ENCODE data around the gene DQX1. TPM values are rescaled to one million over a fixed set of nuclear protein-coding genes. Genes with fewer than 3 reads are reported as not detected.
"Not testable (repeated sequence)": the region's sequence is repeated elsewhere in the genome, so short reads cannot be mapped to it uniquely, and the experiment has no call there.

The DQX1 gene
- 2.7 TPM for polyA plus RNA-seq (2012; ENCODE audit: insufficient read depth, insufficient read length)

GRCh38 chr2:74525717-74526648 lies at the start of gene DQX1:
TSS of gene DQX1 (minus strand) at chr2:74526231. CDS start at chr2:74525729, 502 bp downstream.
- peak; percentile 36 for DNase-seq (ENCODE audit: low read depth, low spot score)
- H3K4me3 ChIP-seq (ENCODE audit: low read length) = no peak within 1 kb of the TSS

- no peak for DNase-seq (ENCODE audit: low read depth, low spot score)
Measured at GRCh38 chr2:74575320-74575719, 49.3 kb upstream of the DQX1 start.

GRCh38 chr2:74573747-74574562 lies 47.9 kb upstream of the DQX1 start:
- peak overlapping the region; percentile 3; the same call in 1 of the 2 replicates for H3K4me3 ChIP-seq (ENCODE audit: low read length)
- DNase-seq (ENCODE audit: low read depth, low spot score) = peak; percentile 73

More at GRCh38 chr2:74575320-74575719, 49.3 kb upstream of the DQX1 start:
- no peak overlapping the region for H3K4me3 ChIP-seq (ENCODE audit: low read length)

GRCh38 chr2:74572178-74572925 lies 46.3 kb upstream of the DQX1 start:
- DNase-seq (ENCODE audit: low read depth, low spot score) = no peak
- no peak overlapping the region for H3K4me3 ChIP-seq (ENCODE audit: low read length)

- no peak for DNase-seq (ENCODE audit: low read depth, low spot score)
- no peak overlapping the region for H3K4me3 ChIP-seq (ENCODE audit: low read length)
Measured at GRCh38 chr2:74571058-74571457, 45.0 kb upstream of the DQX1 start.

- no peak for DNase-seq (ENCODE audit: low read depth, low spot score)
Measured at GRCh38 chr2:74569686-74570085, 43.7 kb upstream of the DQX1 start.

GRCh38 chr2:74567881-74568280 lies 41.9 kb upstream of the DQX1 start:
- DNase-seq (ENCODE audit: low read depth, low spot score) = no peak

More at GRCh38 chr2:74569686-74570085, 43.7 kb upstream of the DQX1 start:
- no peak overlapping the region for H3K4me3 ChIP-seq (ENCODE audit: low read length)

GRCh38 chr2:74566754-74567085 lies 40.7 kb upstream of the DQX1 start:
- DNase-seq (ENCODE audit: low read depth, low spot score) = no peak
- H3K4me3 ChIP-seq (ENCODE audit: low read length) = no peak overlapping the region

More at GRCh38 chr2:74567881-74568280, 41.9 kb upstream of the DQX1 start:
- no peak overlapping the region for H3K4me3 ChIP-seq (ENCODE audit: low read length)

GRCh38 chr2:74566076-74566753 lies 40.2 kb upstream of the DQX1 start:
- DNase-seq (ENCODE audit: low read depth, low spot score) = no peak
- H3K4me3 ChIP-seq (ENCODE audit: low read length) = no peak overlapping the region

- no peak for DNase-seq (ENCODE audit: low read depth, low spot score)
- no peak overlapping the region for H3K4me3 ChIP-seq (ENCODE audit: low read length)
Measured at GRCh38 chr2:74564222-74564621, 38.2 kb upstream of the DQX1 start.

GRCh38 chr2:74562126-74562775 lies 36.2 kb upstream of the DQX1 start:
- no peak overlapping the region for H3K4me3 ChIP-seq (ENCODE audit: low read length)

GRCh38 chr2:74561022-74561421 lies 35.0 kb upstream of the DQX1 start:
- H3K4me3 ChIP-seq (ENCODE audit: low read length); DNase-seq (ENCODE audit: low read depth, low spot score): not testable (repeated sequence)

More at GRCh38 chr2:74562126-74562775, 36.2 kb upstream of the DQX1 start:
- DNase-seq (ENCODE audit: low read depth, low spot score) = no peak

- DNase-seq (ENCODE audit: low read depth, low spot score) = no peak
- H3K4me3 ChIP-seq (ENCODE audit: low read length) = no peak overlapping the region
Measured at GRCh38 chr2:74560591-74560990, 34.6 kb upstream of the DQX1 start.

- no peak overlapping the region for H3K4me3 ChIP-seq (ENCODE audit: low read length)
- no peak for DNase-seq (ENCODE audit: low read depth, low spot score)
Measured at GRCh38 chr2:74559912-74560311, 33.9 kb upstream of the DQX1 start.

GRCh38 chr2:74558284-74559230 lies 32.5 kb upstream of the DQX1 start:
- no peak overlapping the region for H3K4me3 ChIP-seq (ENCODE audit: low read length)
- DNase-seq (ENCODE audit: low read depth, low spot score) = no peak

- DNase-seq (ENCODE audit: low read depth, low spot score) = no peak
- no peak overlapping the region for H3K4me3 ChIP-seq (ENCODE audit: low read length)
Measured at GRCh38 chr2:74556831-74557370, 30.9 kb upstream of the DQX1 start.

GRCh38 chr2:74556159-74556558 lies 30.1 kb upstream of the DQX1 start:
- DNase-seq (ENCODE audit: low read depth, low spot score) = no peak
- H3K4me3 ChIP-seq (ENCODE audit: low read length) = no peak overlapping the region
